Duodenal mucosa (tissue), 2 donors: ENCODE measurements around the gene PXDC1.

Experiments
- H3K27ac ChIP-seq: one replicate; pipeline ENCODE4 v1.7.0; 2013; ENCODE audit warnings: low read depth, low read length
- H3K27me3 ChIP-seq, 2 donors: one replicate each; pipeline ENCODE4 v1.7.0; 2013; ENCODE audit warnings: low read length in 2 of 2, control low read depth in 1 of 2; ENCODE audit not compliant: insufficient read depth in 2 of 2, control insufficient read depth in 1 of 2
- H3K36me3 ChIP-seq, 2 donors: one replicate each; pipeline ENCODE4 v1.7.0; 2013; ENCODE audit warnings: low read length in 2 of 2, control low read depth in 1 of 2; ENCODE audit not compliant: insufficient read depth in 2 of 2, control insufficient read depth in 1 of 2
- H3K4me1 ChIP-seq, 2 donors: one replicate each; pipeline ENCODE4 v1.7.0; 2013; ENCODE audit warnings: low read length in 2 of 2, control low read depth in 1 of 2; ENCODE audit not compliant: insufficient read depth in 2 of 2, control insufficient read depth in 1 of 2
- H3K4me3 ChIP-seq, 2 donors: one replicate each; pipeline ENCODE4 v1.7.0; 2013; ENCODE audit warnings: low read length in 2 of 2, low read depth in 1 of 2
- H3K9ac ChIP-seq, 2 donors: one replicate each; pipeline ENCODE4 v1.7.0; 2013; ENCODE audit warnings: low read length in 2 of 2, low read depth in 1 of 2
- H3K9me3 ChIP-seq, 2 donors: one replicate each; pipeline ENCODE4 v1.7.0; 2013; ENCODE audit warnings: low read length in 2 of 2, control low read depth in 1 of 2; ENCODE audit not compliant: control insufficient read depth in 1 of 2

PXDC1 gene

DNA sequence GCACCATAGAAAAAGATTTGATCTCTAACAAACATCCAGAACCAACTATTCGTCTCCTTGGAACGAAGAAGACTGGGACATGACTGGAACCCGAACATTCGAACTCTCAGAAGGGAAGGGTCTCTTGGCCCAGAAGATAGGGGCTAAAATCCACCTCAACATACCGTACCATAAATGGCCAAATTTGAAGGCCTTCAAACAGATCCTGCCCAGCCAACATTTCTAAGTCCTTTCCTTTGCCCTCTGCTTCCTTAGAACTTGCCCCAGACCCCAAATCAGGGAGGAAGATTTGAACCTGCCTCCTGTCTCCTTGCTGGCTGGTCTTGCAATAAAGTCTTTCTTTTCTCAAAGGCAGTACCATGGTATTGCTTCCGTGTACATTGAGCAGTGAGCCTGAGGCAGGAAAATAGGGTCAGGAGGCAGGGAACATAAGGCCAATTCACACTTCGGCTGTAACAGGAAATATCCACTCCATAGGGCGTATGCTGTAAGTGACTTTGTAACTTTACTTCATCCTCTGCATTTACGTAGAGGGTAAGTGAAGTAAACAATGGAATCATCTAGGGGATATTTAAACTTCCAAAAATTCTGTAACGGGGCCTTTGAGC is 1.8 kb upstream of the PXDC1 start:
- H3K27me3 ChIP-seq = no peaks in the 10 kb centered on the region
- peaks cover 16 to 22% of the 10 kb centered on the region in 2 donors for H3K4me1 ChIP-seq
- H3K9ac ChIP-seq = no peak overlapping the region
- no peaks in the 10 kb centered on the region for H3K9me3 ChIP-seq
- no peak overlapping the region for H3K27ac ChIP-seq
- H3K4me3 ChIP-seq = no peak overlapping the region
- no peaks in the 10 kb centered on the region for H3K36me3 ChIP-seq

DNA sequence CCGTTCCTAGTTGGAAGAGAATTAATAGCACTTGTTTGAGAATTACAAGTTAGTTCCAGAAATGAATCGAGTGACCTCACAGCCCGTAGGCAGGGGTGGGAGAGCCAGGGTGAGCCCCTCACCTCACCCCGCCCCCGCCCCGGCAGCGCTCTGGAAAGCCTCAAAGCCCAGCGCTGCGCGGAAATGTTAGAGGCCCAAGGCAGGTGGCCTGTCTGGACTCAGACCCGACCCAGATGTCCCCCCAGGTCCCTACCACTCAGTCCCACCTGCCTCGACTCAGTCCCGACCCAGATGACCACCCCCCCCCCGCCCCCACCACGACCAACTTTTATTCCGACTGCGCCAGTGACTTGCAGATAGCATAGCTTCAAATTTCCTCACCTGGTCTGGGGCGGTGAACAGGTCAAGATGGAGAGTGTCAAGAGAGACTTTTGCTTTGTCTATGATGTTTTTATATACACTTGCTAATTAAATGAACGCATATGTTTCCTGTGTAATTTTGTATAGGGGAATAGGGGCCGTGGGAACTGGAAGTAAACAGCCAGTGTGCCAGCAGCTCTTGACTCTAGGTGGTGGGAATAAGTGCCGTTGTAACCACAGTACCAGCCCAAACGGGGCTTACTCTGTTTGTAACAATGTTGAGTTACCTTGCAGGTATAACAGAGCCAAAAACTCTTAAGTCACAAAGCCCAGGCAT is 1.2 kb upstream of the PXDC1 start:
- H3K27me3 ChIP-seq = no peaks in the 10 kb centered on the region
- H3K4me1 ChIP-seq = peaks cover 23 to 26% of the 10 kb centered on the region in 2 donors
- H3K4me3 ChIP-seq = peak overlapping the region; percentile 61 to 63
- no peaks in the 10 kb centered on the region for H3K9me3 ChIP-seq
- no peaks in the 10 kb centered on the region for H3K36me3 ChIP-seq
- H3K27ac ChIP-seq = peak overlapping the region; percentile 83
- peak overlapping the region; percentile 54 to 62 for H3K9ac ChIP-seq

DNA sequence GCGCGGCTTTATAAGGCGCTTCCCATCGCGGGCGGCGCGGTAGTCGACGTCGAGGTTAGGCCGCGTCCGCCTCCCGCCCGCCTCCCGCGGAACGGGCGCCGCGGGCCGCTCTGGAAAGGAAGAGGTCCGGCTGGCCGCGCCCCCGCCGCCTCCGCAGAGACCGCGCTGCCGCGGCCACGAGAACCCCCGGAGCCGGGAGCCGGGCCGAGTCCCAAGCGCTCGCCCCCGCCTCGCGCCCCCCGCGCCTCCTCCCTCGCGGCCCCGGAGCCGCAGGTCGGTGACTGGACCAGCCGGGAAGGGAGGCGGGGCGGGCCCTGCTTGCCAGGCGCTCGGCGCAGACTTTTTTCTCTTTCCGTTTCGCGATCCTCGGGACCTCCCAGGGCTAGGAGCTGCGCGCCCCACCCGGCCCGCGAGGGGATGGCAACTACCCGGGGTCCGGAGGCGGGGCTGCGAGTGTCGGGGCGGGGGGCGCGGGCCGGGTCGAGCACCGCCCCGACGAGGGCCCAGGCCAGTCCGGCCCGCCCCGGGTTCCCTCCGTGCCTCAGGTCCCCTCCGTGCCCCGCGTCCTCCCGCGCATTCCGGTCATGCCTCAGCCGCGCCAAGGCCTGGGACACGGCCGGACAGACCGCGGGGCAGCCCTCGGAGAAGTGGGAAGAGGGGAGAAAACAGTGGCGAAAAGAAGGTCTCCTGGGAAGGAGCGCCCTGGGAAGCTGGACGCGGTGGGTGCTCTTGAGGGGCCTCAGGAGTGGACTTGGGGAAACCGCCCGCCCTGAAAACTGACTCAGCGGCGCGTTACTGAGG is 417 bp upstream of the PXDC1 start:
- Histone ChIP-seq H3K4me1 (peaks cover 28 to 33% of the 10 kb centered on the region in 2 donors), H3K9ac (peak overlapping the region; percentile 54 to 62), H3K27me3 (no peaks in the 10 kb centered on the region), H3K9me3 (no peaks in the 10 kb centered on the region), H3K4me3 (peak overlapping the region; percentile 61 to 63), H3K27ac (peak overlapping the region; percentile 83), H3K36me3 (no peaks in the 10 kb centered on the region)

DNA sequence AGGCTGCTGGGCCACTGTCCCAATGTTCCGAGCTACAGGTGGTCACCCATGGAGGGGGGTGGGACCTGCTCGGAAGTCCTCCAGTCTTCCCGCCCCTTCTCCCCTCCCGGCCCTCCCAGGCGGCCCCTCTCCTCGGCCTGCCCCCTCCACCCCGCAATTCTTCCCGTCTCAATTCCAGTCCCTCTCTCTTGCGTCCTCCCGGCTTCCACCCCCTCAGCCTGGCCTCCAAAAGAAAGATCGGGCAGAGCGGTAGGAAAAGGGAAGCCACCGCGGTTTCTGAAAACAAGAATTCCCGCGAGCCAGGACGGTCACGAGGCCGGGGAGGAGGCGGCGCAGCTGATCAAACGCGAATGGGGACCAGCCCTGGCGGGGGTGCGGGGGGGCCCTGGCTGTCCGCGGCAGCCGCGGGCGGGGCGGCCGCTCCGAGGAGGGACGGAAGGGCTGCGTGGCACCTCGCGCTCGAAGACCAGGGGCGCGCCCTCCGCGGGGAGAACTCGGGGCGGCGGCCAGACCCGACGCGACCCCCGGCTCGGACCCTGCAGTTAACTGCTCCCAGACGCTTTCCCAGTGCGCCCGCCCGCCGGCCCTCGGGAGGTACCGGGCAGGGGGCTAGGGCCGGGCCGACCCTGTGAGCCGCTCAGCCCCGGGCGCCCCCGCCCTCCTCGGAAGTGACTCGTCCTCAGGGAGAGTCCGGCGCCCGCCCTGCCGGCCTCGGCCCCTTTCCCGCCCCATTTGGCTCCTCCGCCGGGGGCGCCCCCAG is 1.0 kb downstream of the PXDC1 start:
- H3K27ac ChIP-seq = peak overlapping the region; percentile 83
- no peaks in the 10 kb centered on the region for H3K27me3 ChIP-seq
- H3K4me1 ChIP-seq = peaks cover 35 to 42% of the 10 kb centered on the region in 2 donors
- H3K36me3 ChIP-seq = peaks cover 0 to 3% of the 10 kb centered on the region in 2 donors
- peak overlapping the region; percentile 72 to 78 for H3K4me3 ChIP-seq
- no peaks in the 10 kb centered on the region for H3K9me3 ChIP-seq
- peak overlapping the region; percentile 62 to 74 for H3K9ac ChIP-seq

DNA sequence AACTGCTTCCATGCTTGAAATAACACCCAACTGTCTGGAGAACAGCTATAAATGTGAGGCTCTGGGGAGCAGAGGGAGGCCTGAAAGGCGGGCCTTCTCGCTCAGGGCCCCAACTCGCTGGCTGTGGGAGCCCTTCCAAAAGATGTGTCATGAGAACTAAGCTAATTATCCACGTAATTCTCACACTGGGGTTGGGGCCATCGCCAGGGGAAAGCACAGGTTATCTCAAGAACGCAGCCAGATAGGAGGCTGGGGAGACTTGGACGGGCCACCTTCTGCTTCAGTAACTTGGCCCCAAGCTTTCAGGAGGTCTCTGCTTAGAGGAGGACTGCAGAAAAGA is 1.6 kb downstream of the PXDC1 start:
- H3K4me1 ChIP-seq = peaks cover 35 to 42% of the 10 kb centered on the region in 2 donors
- H3K27ac ChIP-seq = peak overlapping the region; percentile 83
- H3K9ac ChIP-seq = peak overlapping the region; percentile 12 to 62

DNA sequence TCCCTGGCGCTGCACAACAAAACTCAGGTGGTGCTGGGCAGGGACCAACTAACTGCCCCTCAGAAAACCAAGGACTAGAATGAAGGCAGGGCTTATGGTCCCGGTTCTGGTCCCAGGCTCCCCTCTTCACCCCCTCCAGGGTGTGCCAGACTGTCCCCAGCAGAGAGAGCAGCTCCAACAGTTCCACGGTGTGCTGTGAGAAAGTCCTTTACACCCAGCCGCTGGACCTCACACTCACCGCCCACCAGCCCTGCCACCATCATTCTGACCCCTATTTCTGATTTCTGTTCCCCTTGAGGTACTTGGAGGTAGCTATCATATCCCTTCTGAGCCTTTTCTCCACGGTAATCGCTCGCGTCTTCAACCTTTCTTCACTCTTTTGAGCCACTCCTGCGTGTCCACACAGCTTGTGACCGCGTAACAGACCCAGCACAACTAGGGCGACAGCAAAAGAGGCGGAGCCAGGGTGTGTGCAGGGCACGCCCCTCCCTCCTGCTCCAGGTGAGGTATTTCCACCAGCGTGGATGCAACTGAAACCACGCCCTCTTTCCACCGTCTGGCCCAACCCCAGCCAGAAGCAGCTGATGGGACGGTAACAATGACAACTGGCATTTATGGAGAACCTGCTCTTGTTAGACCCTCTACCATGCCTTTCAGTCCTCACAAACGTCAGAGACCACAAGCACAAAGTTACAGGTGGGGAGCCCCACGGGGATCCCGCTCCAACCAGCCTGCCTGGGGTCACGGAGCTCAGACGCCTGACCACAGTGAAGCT is 2.3 kb downstream of the PXDC1 start:
- Histone ChIP-seq H3K4me3 (peak overlapping the region; percentile 72 to 78), H3K4me1 (peaks cover 35 to 42% of the 10 kb centered on the region in 2 donors), H3K27me3 (no peaks in the 10 kb centered on the region)

More for the DNA sequence above, 1.6 kb downstream of the PXDC1 start:
- Histone ChIP-seq H3K9me3 (no peaks in the 10 kb centered on the region), H3K4me3 (peak overlapping the region; percentile 72 to 78), H3K27me3 (no peaks in the 10 kb centered on the region), H3K36me3 (peaks cover 0 to 6% of the 10 kb centered on the region in 2 donors)

DNA sequence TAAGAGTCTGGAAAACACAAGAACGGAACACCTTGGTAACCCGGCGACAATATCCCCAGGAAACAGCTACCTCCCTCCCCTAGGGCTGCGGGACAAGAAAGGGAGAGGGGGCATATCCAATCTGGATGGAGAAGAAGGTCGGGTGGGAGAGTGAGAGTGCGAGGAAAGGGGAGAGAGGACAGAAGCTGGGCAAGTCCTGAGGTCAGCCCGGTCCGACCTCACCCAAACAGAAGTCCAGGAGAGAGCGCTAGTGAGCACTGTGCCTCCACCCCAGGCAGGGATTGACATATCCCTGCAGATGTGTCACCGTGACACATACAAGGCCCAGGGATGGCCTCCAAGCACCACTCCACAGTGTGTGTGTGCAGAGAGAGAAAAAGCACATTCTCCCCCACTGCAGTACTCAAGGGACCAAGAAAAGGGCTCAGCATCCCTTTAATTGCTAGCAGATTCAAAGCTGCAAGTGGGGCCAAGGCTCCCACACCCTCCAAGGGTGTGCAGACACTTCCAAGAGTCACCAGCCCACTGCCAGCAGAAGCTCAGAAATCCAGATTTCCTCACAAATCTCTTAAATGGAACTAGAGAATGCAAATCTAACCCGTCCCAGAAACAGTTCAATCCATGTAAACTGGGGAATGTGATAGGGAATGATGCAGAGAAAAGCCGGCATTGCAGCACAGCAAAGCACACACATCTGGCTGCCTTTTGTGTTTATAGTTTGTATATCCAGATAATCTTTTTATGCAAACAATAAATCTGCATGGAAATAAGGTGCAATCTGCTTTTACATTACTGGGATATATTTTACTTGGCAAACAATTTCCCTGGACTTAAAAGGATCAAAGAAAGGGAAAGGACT is 3.1 kb downstream of the PXDC1 start:
- Histone ChIP-seq H3K9me3 (no peaks in the 10 kb centered on the region), H3K27ac (no peak overlapping the region), H3K4me3 (peak overlapping the region; percentile 17 to 72), H3K9ac (peak overlapping the region; percentile 38 to 62), H3K27me3 (no peaks in the 10 kb centered on the region), H3K36me3 (peaks cover 0 to 6% of the 10 kb centered on the region in 2 donors), H3K4me1 (peaks cover 35 to 42% of the 10 kb centered on the region in 2 donors)

More for the DNA sequence above, 2.3 kb downstream of the PXDC1 start:
- Histone ChIP-seq H3K27ac (peak overlapping the region; percentile 83), H3K9me3 (no peaks in the 10 kb centered on the region), H3K36me3 (peaks cover 0 to 6% of the 10 kb centered on the region in 2 donors), H3K9ac (peak overlapping the region; percentile 12 to 62)

DNA sequence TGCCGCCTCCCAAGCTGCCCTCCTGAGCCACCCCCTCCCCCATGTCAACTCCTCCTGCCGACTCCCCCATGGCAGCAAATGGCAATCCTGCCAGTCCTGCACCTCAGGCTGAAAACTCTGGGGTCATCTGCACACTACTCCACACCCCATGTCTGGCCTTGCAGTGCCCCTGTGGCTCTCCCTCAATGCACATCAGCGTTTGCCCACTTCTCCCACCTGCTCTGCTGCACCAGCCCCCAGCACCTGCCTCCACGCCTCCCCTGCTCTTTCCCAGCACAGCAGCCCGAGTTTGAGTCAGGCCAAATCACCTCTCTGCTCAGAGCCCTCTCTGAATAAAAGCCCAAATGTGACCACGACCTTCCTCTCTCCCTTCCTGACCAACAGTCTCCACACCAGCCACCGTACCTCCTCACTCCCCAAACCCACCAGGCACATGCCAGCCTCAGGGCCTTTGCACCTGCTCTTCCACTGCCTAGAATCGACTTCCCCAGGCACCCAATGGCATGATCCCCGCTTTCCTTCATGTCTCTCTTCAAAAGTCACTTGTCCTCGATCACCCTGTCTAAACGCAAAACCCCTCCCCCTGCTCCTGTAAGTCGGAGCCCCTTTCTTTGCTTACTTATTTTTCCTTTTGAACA is 4.3 kb downstream of the PXDC1 start:
- no peak overlapping the region for H3K9ac ChIP-seq
- no peak overlapping the region for H3K4me3 ChIP-seq
- peaks cover 0 to 6% of the 10 kb centered on the region in 2 donors for H3K36me3 ChIP-seq
- H3K27ac ChIP-seq = no peak overlapping the region
- H3K27me3 ChIP-seq = no peaks in the 10 kb centered on the region
- peaks cover 36 to 42% of the 10 kb centered on the region in 2 donors for H3K4me1 ChIP-seq
- H3K9me3 ChIP-seq = no peaks in the 10 kb centered on the region
